Stimulated activated CD8-positive, alpha-beta memory T cell treated with anti-CD3 and anti-CD28 coated beads, Interleukin-12 subunit alpha, Interleukin-12 subunit beta, amount 100 ng/mL, for 24 hours (primary cell): Measurements from ENCODE around the gene AP5Z1.
"Not testable (repeated sequence)": the region's sequence is repeated elsewhere in the genome, so short reads cannot be mapped to it uniquely, and the experiment has no call there.

Experiments used
- DNase-seq: peaks from one replicate; pipeline ENCODE4 v3.0.0-alpha.2; 2020; ENCODE audit errors: extremely low read depth

Gene AP5Z1

GRCh38 chr7:4802577-4802976 is 27.2 kb downstream of the AP5Z1 start:
- not testable (repeated sequence) for DNase-seq

DNA sequence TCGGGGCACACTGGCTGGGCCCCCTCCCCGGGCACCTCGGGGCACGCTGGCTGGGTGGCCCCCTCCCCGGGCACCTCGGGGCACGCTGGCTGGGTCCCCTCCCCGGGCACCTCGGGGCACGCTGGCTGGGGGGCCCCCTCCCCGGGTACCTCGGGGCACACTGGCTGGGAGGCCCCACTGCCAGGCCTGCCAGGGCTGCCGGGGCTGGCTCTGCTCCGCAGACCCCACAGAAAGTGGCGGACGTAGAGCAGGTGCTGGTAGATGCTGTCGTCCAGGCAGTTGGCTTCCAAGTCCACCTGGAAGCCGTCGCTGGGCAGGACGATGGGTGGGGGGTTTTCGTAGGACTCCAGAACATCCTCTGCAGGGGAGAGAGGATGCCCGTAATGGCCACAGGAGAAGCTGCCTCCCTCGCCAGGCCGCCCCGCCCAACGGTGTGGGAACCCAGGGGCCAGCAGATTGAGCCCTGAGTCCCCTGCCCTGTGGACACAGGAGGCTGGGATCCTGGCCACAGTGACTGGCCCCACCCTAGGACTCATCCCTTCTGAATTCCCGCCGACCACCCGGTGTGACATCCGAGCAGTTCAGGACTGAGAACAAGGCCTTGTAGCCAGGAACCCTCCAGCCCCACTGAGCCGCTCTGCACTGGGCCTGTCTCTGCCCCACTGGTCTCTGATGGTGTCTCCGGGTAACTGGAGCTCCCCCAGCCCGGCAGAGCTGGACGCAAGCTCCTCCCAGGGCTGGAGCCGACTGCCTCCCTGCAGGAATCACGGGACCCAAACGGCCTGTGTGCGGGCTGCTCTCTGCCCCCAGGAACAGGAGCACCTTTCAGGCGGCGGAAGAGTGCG is 28.2 kb downstream of the AP5Z1 start:
- no peak for DNase-seq

DNA sequence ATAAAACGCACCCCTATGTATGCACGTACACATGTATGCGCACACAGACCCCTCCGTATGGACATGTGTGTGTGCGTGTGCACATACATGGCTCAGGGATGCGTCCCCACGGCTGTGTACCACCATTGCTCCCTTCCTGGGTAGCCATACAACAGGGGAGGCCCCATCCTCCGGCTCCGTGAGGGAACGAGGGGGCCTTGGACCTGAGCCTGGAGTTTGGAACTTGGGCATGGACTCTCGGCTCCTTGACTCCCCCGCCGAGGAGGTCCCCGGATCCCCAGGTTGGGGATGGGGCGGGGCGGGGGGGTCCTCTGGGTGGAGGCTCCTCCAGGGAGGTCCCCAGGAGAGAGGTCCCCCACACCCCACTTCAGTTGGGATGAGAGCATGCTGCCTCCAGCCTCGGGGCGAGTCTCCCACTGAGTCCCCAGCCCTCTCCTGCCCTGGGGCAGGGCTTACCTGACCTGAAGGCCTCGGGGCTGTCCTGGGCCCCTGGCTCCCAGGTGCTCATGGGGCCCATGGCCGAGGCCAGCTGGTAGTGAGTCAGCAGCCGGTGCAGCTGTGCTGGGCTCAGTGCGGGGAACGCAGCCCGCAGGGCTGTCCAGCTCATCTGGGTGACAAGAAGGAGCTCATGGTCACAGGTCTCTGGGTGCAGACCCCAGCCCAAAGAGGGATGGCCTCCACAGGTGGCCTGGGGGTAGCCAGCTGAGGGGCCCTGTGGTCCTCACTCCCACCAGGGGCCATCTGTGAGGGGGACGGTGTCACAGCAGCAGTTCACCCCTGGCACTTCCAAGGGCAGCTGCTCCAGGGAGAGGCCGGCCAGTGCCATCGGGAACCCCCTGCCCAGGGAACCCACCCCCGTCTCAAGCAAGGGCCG is 29.9 kb downstream of the AP5Z1 start:
- DNase-seq, result no peak

DNA sequence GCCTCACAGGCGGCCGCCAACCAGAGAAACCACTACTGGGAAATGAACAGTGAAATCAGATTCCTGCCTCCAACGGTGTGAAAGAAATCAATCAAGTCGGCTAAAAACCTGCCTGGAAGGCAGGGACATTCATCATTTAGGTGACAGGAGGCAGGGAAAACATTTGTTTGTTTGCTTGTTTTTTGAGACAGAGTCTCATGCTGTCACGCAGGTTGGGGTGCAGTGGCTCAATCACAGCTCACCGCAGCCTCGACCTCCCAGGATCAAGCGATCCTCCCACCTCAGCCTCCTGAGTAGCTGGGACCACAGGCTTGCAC is 30.5 kb downstream of the AP5Z1 start:
- no peak for DNase-seq

GRCh38 chr7:4806983-4807597 is 31.7 kb downstream of the AP5Z1 start:
- DNase-seq, result no peak

GRCh38 chr7:4807598-4808016 is 32.2 kb downstream of the AP5Z1 start:
- no peak for DNase-seq

- DNase-seq, result no peak
Measured at GRCh38 chr7:4808026-4808425, 32.6 kb downstream of the AP5Z1 start.

DNA sequence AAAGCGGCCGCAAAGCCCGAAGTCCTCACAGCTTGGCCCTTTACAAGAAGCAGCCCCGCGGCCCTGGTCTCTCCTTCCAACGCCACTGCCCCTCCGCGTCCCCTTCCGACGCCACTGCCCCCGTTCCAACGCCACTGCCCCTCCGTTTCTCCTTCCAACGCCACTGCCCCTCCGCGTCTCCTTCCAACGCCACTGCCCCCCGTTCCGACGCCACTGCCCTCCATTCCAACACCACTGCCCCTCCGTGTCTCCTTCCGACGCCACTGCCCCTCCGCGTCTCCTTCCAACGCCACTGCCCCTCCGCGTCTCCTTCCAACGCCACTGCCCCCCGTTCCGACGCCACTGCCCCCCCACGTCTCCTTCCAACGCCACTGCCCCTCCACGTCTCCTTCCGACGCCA is 33.1 kb downstream of the AP5Z1 start:
- DNase-seq, result no peak

GRCh38 chr7:4809091-4809591 is 33.7 kb downstream of the AP5Z1 start:
- DNase-seq, result no peak

- no peak for DNase-seq
Measured at GRCh38 chr7:4809666-4810065, 34.2 kb downstream of the AP5Z1 start.

DNA sequence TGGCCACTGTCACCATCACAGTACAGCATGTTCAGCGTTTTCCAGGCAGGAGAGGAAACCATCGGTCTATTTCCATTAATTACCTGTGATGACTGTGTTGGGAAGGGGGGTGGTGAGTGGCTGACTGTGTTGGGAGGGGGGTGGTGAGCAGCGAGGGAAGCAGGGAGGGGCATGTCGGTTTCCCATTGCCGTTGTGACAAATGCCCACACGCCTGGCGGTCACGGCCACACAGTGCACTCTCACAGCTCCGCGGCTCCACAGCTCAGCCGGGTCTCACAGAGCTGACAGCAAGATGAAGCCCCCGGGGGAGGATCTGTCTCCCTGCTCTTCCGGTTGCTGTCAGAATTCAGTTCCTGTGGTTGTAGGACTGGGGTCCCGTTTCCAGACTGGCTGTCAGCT is 39.0 kb downstream of the AP5Z1 start:
- DNase-seq, result no peak

- no peak for DNase-seq
Measured at GRCh38 chr7:4815121-4815520, 39.7 kb downstream of the AP5Z1 start.

GRCh38 chr7:4815609-4816418 is 40.4 kb downstream of the AP5Z1 start:
- no peak for DNase-seq

GRCh38 chr7:4816419-4817080 is 41.1 kb downstream of the AP5Z1 start:
- no peak for DNase-seq

- no peak for DNase-seq
Measured at GRCh38 chr7:4817178-4817901, 41.9 kb downstream of the AP5Z1 start.

GRCh38 chr7:4818000-4818794 is 42.8 kb downstream of the AP5Z1 start:
- no peak for DNase-seq

GRCh38 chr7:4819560-4820404 is 44.4 kb downstream of the AP5Z1 start:
- DNase-seq, result no peak

GRCh38 chr7:4820405-4820966 is 45.1 kb downstream of the AP5Z1 start:
- DNase-seq, result no peak
